ENCODE data around the gene PRLHR. TPM values are rescaled to one million over a fixed set of nuclear protein-coding genes. Genes with fewer than 3 reads are reported as not detected.

The PRLHR gene
- total and polyA plus RNA-seq, 2 of the 4 experiments (the other 2 are of a cell fraction): not detected

DNA sequence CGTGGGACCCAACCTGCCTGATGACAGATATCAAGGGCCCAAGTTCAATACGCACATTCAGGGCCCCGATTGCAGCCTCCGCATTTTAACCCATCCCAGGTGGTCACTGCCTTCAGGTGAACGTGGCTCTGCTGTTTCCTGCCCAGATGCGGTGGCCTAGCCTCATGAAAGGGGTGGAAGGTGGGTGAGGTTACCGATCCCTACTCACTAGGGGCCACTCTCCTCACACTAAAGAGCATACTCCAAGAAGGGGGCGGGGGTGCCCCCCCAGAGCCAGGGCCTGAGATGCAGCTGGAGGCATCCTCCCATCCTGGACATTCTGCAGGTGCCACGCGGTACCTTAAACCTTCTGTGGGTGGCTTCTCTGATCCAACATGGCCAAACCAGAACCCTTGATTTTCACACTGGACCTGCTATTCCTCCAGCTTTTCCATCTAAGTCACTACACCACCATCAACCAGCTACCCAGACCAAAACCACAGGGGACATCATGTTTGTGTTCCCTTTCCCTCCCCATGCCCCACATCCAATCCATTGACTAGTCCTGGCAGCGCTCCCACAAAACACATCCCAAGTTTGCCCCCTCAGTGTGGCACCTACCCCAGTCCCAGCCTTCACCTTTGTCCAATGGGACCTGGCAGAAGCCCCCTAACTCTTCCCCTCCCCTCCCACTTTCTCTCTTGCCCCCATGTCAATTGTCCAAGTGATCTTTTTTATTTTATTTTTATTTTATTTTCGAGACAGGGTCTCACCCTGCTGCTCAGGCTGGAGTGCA, 30.0 kb downstream of the PRLHR start:
- ATAC-seq (ENCODE audit: low read depth) (no peak), DNase-seq (no peak)
- H2BK15ac ChIP-seq (ENCODE audit: low read depth, low read length): no peak overlapping the region
- H3K27me3 ChIP-seq (ENCODE audit: control insufficient read depth, insufficient read depth, low read length): peaks cover 4% of the 10 kb centered on the region; the same call in 1 of the 2 replicates
- H3K4me2 ChIP-seq (ENCODE audit: low read depth, low read length): no peak overlapping the region
- dilution Hi-C loops (cut with HindIII; ENCODE audit: low sequenced_read_pairs, unreplicated experiment): no loop called here
- H2BK5ac ChIP-seq (ENCODE audit: low read depth, low read length, poor library complexity, severe bottlenecking): no peak overlapping the region
- CTCF ChIA-PET: interaction anchor here (1.4 kb wide), 1 partner anchor 156 kb away, joined by 4 read pairs; no protein-coding TSS in a partner anchor
- no TSS peak for BruUV-seq (replicated peaks)
- H3K23ac ChIP-seq (ENCODE audit: low read depth, low read length): no peak overlapping the region
- no peak overlapping the region for H3K9ac ChIP-seq (ENCODE audit: low read depth, low read length)
- H2AFZ ChIP-seq (replicated peaks; ENCODE audit: low read length, poor library complexity): no peak overlapping the region
- no peak overlapping the region for H3K18ac ChIP-seq (ENCODE audit: low read depth, low read length)
- H3K9me1 ChIP-seq (ENCODE audit: insufficient read depth, low read length): no peaks in the 10 kb centered on the region
- no peak overlapping the region for H2BK120ac ChIP-seq (ENCODE audit: low read depth, low read length)
- no peak overlapping the region for H3K56ac ChIP-seq (ENCODE audit: extremely low read depth, insufficient read depth, low read length)
- no peak overlapping the region for H3K4ac ChIP-seq (ENCODE audit: low read depth, low read length)
- 100% methylated on average over 1 of the region's 12 CpGs; no CpG with 5 or more reads in 1 of the 2 experiments for WGBS, 2 experiments (ENCODE audit: extremely low coverage in 2 of 2, insufficient read length in 1 of 2)
- POLR2A ChIA-PET (ENCODE audit: unreplicated experiment): interaction anchor here (0.6 kb wide), 1 partner anchor 1471 kb away, joined by 3 read pairs; no protein-coding TSS in a partner anchor
- H4K91ac ChIP-seq (ENCODE audit: insufficient read depth, low read depth, low read length): no peak overlapping the region
- H3K79me1 ChIP-seq (ENCODE audit: low read depth in 1 of 2, low read length in 2 of 2): no peaks in the 10 kb centered on the region
- H3K4me1 ChIP-seq (ENCODE audit: control insufficient read depth, insufficient read depth, low read length): peaks cover 2% of the 10 kb centered on the region; the same call in 1 of the 2 replicates
- TF ChIP-seq CHD1 (IDR thresholded peaks at IDR 0.05; ENCODE audit: low read depth, low read length) (no peak), SMC3 (IDR thresholded peaks at IDR 0.05; ENCODE audit: low read depth, low read length) (no peak), MAFK (IDR thresholded peaks at IDR 0.05; ENCODE audit: low read depth, low read length) (no peak), MAZ (IDR thresholded peaks at IDR 0.05; ENCODE audit: borderline replicate concordance, low read depth, low read length) (no peak), MXI1 (IDR thresholded peaks at IDR 0.05; ENCODE audit: borderline replicate concordance, low read depth, low read length) (no peak), CEBPB (IDR thresholded peaks at IDR 0.05; ENCODE audit: low read depth, low read length) (no peak), RCOR1 (IDR thresholded peaks at IDR 0.05; ENCODE audit: insufficient replicate concordance, low read length) (no peak), POLR2A (IDR thresholded peaks at IDR 0.05; ENCODE audit: low read depth, low read length) (no peak)
- TF ChIP-seq, protein P1, sequence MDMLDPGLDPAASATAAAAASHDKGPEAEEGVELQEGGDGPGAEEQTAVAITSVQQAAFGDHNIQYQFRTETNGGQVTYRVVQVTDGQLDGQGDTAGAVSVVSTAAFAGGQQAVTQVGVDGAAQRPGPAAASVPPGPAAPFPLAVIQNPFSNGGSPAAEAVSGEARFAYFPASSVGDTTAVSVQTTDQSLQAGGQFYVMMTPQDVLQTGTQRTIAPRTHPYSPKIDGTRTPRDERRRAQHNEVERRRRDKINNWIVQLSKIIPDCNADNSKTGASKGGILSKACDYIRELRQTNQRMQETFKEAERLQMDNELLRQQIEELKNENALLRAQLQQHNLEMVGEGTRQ (IDR thresholded peaks at IDR 0.05; ENCODE audit: low read depth, low read length): no peak
- TF ChIP-seq, protein P2, sequence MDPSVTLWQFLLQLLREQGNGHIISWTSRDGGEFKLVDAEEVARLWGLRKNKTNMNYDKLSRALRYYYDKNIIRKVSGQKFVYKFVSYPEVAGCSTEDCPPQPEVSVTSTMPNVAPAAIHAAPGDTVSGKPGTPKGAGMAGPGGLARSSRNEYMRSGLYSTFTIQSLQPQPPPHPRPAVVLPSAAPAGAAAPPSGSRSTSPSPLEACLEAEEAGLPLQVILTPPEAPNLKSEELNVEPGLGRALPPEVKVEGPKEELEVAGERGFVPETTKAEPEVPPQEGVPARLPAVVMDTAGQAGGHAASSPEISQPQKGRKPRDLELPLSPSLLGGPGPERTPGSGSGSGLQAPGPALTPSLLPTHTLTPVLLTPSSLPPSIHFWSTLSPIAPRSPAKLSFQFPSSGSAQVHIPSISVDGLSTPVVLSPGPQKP (IDR thresholded peaks at IDR 0.05; ENCODE audit: borderline replicate concordance, low read depth, low read length): no peak
- TF ChIP-seq, protein P3, sequence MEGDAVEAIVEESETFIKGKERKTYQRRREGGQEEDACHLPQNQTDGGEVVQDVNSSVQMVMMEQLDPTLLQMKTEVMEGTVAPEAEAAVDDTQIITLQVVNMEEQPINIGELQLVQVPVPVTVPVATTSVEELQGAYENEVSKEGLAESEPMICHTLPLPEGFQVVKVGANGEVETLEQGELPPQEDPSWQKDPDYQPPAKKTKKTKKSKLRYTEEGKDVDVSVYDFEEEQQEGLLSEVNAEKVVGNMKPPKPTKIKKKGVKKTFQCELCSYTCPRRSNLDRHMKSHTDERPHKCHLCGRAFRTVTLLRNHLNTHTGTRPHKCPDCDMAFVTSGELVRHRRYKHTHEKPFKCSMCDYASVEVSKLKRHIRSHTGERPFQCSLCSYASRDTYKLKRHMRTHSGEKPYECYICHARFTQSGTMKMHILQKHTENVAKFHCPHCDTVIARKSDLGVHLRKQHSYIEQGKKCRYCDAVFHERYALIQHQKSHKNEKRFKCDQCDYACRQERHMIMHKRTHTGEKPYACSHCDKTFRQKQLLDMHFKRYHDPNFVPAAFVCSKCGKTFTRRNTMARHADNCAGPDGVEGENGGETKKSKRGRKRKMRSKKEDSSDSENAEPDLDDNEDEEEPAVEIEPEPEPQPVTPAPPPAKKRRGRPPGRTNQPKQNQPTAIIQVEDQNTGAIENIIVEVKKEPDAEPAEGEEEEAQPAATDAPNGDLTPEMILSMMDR (conservative IDR thresholded peaks at IDR 0.05; ENCODE audit: low read depth, low read length): no peak
- no peaks in the 10 kb centered on the region for H4K20me1 ChIP-seq (ENCODE audit: insufficient read depth, low read length)
- no peak overlapping the region for H2BK20ac ChIP-seq (ENCODE audit: low read depth, low read length)
- no peaks in the 10 kb centered on the region for H3K36me3 ChIP-seq (ENCODE audit: control insufficient read depth, insufficient read depth, low read length)
- H3K14ac ChIP-seq (replicated peaks; ENCODE audit: low read depth, low read length): no peak overlapping the region
- intact Hi-C loops (cut with micrococcal nuclease): loop anchor here (5.0 kb wide), 1 partner anchor 442 kb away; no protein-coding TSS in a partner anchor
- no peak overlapping the region for H4K5ac ChIP-seq (ENCODE audit: low read depth, low read length)
- no peak overlapping the region for H2AK5ac ChIP-seq (ENCODE audit: low read depth, low read length)
- no peak overlapping the region for H4K8ac ChIP-seq (ENCODE audit: low read depth in 2 of 2, low read length in 2 of 2)
- no peak overlapping the region for H2AK9ac ChIP-seq (replicated peaks; ENCODE audit: low read depth, low read length, poor library complexity)
- in situ Hi-C loops (cut with MboI; ENCODE audit: low sequenced_read_pairs): loop anchor here (5.0 to 10.0 kb wide), 2 partner anchors 157 to 289 kb away; no protein-coding TSS in a partner anchor
- H3K4me3 ChIP-seq (ENCODE audit: insufficient read depth, low read depth, low read length): no peak overlapping the region
- H3K27ac ChIP-seq (ENCODE audit: insufficient read depth, low read length): no peak overlapping the region
- H3K9me3 ChIP-seq (ENCODE audit: control insufficient read depth, insufficient read depth, low read length): no peaks in the 10 kb centered on the region
